Caco-2 (cell line): ENCODE data around the gene DOC2A. TPM values are rescaled to one million over a fixed set of nuclear protein-coding genes. Genes with fewer than 3 reads are reported as not detected.

Experiments
- BruUV-seq: library from RNA; stranded (reverse); fragments of 400-500 nt; replicated peaks from 2 replicates; lab custom pipeline; 2021; lab: Mats Ljungman, UMichigan
- CTCF ChIA-PET: fragments of 300-600 bp; sonication (Branson Sonifier 250); formaldehyde crosslinking; loops from one replicate; lab custom pipeline; 2022; ENCODE audit warnings: antibody characterized with exemption; lab: Charles Lee
- POLR2A ChIA-PET: fragments of 300-600 bp; sonication (Branson Sonifier 250); formaldehyde crosslinking; loops from one replicate; lab custom pipeline; 2022; ENCODE audit warnings: antibody characterized with exemption; lab: Charles Lee
- DNase-seq, 2 experiments: peaks; one replicate each; pipeline versions ENCODE4 v3.0.0 to v3.0.0-alpha.2; 2020 to 2022
- H3K27me3 ChIP-seq: replicated peaks from 2 replicates; pipeline ENCODE4 v1.6.0; 2011; ENCODE audit warnings: low read length; ENCODE audit not compliant: control insufficient read depth, insufficient read depth
- H3K36me3 ChIP-seq: 2 replicates; pipeline ENCODE4 v1.5.1; 2011; ENCODE audit warnings: low read length; ENCODE audit not compliant: control insufficient read depth, insufficient read depth
- H3K4me1 ChIP-seq: fragments of 250-450 bp; sonication (Bioruptor Pico); 2 replicates; pipeline ENCODE4 v1.5.1; 2020; ENCODE audit warnings: mild to moderate bottlenecking
- H3K4me3 ChIP-seq: 2 replicates; pipeline ENCODE4 v1.5.1; 2011; ENCODE audit warnings: low read depth, mild to moderate bottlenecking, control low read depth, low read length
- H3K9me3 ChIP-seq: fragments of 250-450 bp; sonication (Bioruptor Pico); 2 replicates; pipeline ENCODE4 v1.5.1; 2020; ENCODE audit warnings: mild to moderate bottlenecking, moderate library complexity
- H3K27ac Mint-ChIP-seq: one replicate; pipeline ENCODE4 v1.8.0; 2022; ENCODE audit warnings: mixed read lengths; ENCODE audit not compliant: unreplicated experiment
- H3K27me3 Mint-ChIP-seq: one replicate; pipeline ENCODE4 v1.8.0; 2022; ENCODE audit warnings: mixed read lengths; ENCODE audit not compliant: insufficient read depth, unreplicated experiment
- H3K36me3 Mint-ChIP-seq: one replicate; pipeline ENCODE4 v1.8.0; 2022; ENCODE audit warnings: mild to moderate bottlenecking, mixed read lengths; ENCODE audit not compliant: insufficient read depth, unreplicated experiment
- H3K4me1 Mint-ChIP-seq: one replicate; pipeline ENCODE4 v1.8.0; 2022; ENCODE audit warnings: low read depth, mixed read lengths; ENCODE audit not compliant: unreplicated experiment
- H3K4me3 Mint-ChIP-seq: one replicate; pipeline ENCODE4 v1.8.0; 2022; ENCODE audit warnings: mild to moderate bottlenecking, moderate library complexity, mixed read lengths; ENCODE audit not compliant: unreplicated experiment
- H3K9me3 Mint-ChIP-seq: one replicate; pipeline ENCODE4 v1.8.0; 2022; ENCODE audit warnings: mixed read lengths; ENCODE audit not compliant: unreplicated experiment
- intact Hi-C: fragments of 100-400 bp; cut with micrococcal nuclease; formaldehyde crosslinking; loops from one replicate; pipeline ENCODE4 v1.10.0; 2022; ENCODE audit not compliant: unreplicated experiment
- total RNA-seq: library from RNA; stranded (reverse); gene quantifications from 2 replicates; pipeline ENCODE4 v1.2.3, GENCODE V29; 2022
- TF ChIP-seq, protein P1 (sequence below), 2 experiments: fragments of 200-600 bp in 1 of 2; IDR thresholded peaks; 1 replicate in 1 of 2; 2 replicates in 1 of 2; pipeline versions ENCODE4 v1.5.1 to v1.8.0; 2011 to 2022; ENCODE audit warnings: antibody characterized with exemption in 1 of 2, control low read depth in 1 of 2, inconsistent platforms in 1 of 2, low read depth in 1 of 2, low read length in 1 of 2, mild to moderate bottlenecking in 1 of 2, moderate library complexity in 1 of 2; ENCODE audit not compliant: insufficient read depth in 1 of 2, severe bottlenecking in 1 of 2, unreplicated experiment in 1 of 2

The DOC2A gene
- total RNA-seq, 1 experiment from 2014 or later, result 3.5 TPM

DNA sequence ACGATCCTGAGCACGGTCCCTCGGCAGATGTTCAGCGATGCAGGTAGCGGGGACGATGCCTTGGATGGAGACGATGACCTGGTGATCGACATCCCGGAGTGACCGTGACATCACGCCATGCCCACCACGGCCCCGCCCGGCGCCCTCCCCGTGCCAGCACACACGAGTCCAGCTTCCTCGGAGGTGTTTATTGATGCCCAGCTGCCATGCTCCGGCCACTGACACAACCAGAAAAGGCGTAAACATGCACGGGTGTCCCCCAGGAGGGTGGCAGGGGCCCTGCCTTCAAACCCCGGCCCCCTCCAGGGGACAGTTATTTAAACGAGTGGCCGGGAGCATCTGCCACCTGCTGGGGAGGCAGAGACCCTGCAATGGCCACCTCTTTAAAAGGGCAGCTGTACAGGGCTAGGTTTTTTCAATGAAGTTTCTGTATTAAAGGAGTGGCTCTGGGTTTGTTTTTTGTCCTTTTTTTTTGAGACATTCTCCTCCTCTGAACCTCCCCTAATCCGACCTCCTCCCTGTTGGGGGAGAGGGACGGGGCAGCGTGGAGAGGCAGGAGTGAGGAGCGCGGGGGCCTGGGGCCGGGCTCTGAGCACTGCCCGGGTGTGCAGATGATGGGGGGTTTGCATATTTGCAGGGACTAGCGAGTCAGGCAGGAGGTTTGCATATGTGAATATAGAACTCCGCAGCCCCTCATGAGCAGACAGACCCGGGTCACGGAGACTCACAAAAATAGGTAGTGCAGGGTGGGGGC is 5.3 kb downstream of the DOC2A start:
- Histone ChIP-seq H3K4me1 (no peaks in the 10 kb centered on the region), H3K36me3 (no peaks in the 10 kb centered on the region), H3K9me3 (no peaks in the 10 kb centered on the region), H3K4me3 (no peak overlapping the region), H3K27me3 (no peaks in the 10 kb centered on the region)
- H3K4me3 Mint-ChIP-seq, result no peak overlapping the region
- H3K9me3 Mint-ChIP-seq, result no peaks in the 10 kb centered on the region
- H3K4me1 Mint-ChIP-seq, result no peaks in the 10 kb centered on the region
- POLR2A ChIA-PET, result no interaction called here
- DNase-seq, result peak in 1 of 2 experiments; percentile 54
- H3K36me3 Mint-ChIP-seq, result peaks cover 18% of the 10 kb centered on the region
- H3K27me3 Mint-ChIP-seq, result no peaks in the 10 kb centered on the region
- no TSS peak for BruUV-seq
- intact Hi-C loops, result no loop called here
- H3K27ac Mint-ChIP-seq, result no peak overlapping the region
- TF ChIP-seq, protein P1, sequence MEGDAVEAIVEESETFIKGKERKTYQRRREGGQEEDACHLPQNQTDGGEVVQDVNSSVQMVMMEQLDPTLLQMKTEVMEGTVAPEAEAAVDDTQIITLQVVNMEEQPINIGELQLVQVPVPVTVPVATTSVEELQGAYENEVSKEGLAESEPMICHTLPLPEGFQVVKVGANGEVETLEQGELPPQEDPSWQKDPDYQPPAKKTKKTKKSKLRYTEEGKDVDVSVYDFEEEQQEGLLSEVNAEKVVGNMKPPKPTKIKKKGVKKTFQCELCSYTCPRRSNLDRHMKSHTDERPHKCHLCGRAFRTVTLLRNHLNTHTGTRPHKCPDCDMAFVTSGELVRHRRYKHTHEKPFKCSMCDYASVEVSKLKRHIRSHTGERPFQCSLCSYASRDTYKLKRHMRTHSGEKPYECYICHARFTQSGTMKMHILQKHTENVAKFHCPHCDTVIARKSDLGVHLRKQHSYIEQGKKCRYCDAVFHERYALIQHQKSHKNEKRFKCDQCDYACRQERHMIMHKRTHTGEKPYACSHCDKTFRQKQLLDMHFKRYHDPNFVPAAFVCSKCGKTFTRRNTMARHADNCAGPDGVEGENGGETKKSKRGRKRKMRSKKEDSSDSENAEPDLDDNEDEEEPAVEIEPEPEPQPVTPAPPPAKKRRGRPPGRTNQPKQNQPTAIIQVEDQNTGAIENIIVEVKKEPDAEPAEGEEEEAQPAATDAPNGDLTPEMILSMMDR (IDR thresholded peaks at IDR 0.05; ENCODE audit: insufficient read depth in 1 of 2, low read depth in 1 of 2, low read length in 1 of 2, severe bottlenecking in 1 of 2, unreplicated experiment in 1 of 2), result peak; percentile 75 to 78
- CTCF ChIA-PET, result interaction anchor here (0.5 to 2.4 kb wide), 3 partner anchors 32 to 105 kb away, joined by 3 to 9 read pairs (median 5); partner anchors contain the start of genes ASPHD1, KCTD13, SEZ6L2 and TAOK2

DNA sequence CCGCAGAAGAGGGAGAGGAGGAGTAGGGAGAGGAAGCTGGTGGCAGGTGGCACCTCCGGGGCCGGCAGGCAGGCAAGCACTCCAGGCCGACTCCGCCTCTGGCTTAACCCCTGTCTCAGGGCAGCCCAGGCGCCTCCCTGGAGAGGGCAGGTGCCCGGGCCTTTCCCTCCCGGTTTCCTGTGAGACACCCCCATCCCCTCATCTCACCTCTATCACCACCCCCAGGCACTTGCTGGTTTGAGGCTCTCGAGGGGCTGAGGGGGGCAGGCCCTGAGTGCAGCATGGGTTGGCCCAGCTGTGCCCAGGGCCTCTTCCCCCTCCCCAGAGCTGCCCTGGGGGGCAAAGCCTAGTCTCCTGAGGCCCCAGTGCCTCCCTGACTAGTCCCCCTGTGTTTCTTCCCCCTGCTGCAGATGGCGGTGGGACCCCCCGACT is 6.0 kb downstream of the DOC2A start:
- no peak overlapping the region for H3K4me3 ChIP-seq
- no peaks in the 10 kb centered on the region for H3K36me3 ChIP-seq
- Mint-ChIP-seq H3K9me3 (no peaks in the 10 kb centered on the region), H3K27me3 (no peaks in the 10 kb centered on the region), H3K27ac (no peak overlapping the region), H3K36me3 (peaks cover 18% of the 10 kb centered on the region), H3K4me1 (no peaks in the 10 kb centered on the region), H3K4me3 (no peak overlapping the region)
- no peaks in the 10 kb centered on the region for H3K4me1 ChIP-seq
- TF ChIP-seq, protein P1 (IDR thresholded peaks at IDR 0.05; ENCODE audit: insufficient read depth in 1 of 2, low read depth in 1 of 2, low read length in 1 of 2, severe bottlenecking in 1 of 2, unreplicated experiment in 1 of 2), result no peak
- CTCF ChIA-PET, result interaction anchor here (1.5 to 2.4 kb wide), 2 partner anchors 79 to 105 kb away, joined by 5 to 9 read pairs; partner anchors contain the start of genes ASPHD1, KCTD13 and SEZ6L2
- POLR2A ChIA-PET, result no interaction called here
- H3K27me3 ChIP-seq, result no peaks in the 10 kb centered on the region
- no peak for DNase-seq
- BruUV-seq, result no TSS peak
- intact Hi-C loops, result no loop called here
- no peaks in the 10 kb centered on the region for H3K9me3 ChIP-seq

DNA sequence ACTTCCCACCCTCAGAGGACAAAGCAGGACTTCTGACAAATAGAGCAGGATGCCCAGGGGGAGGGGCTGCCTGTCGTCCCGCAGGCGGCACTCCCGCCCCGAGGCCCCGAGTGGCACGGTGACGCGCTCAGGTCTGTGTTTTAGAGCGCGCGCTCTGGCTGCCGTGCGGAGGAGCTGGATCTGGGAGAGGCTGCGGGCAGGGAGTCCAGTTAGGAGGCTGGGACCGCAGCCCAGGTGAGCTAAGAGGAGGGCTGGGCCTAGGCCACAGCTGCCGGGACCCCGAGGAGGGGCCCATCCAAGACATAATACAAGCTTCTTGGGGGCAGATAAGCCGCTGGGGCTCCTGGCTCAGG is 6.4 kb downstream of the DOC2A start:
- no peak for DNase-seq
- no peaks in the 10 kb centered on the region for H3K9me3 ChIP-seq
- Mint-ChIP-seq H3K27me3 (no peaks in the 10 kb centered on the region), H3K4me1 (no peaks in the 10 kb centered on the region), H3K36me3 (peaks cover 20% of the 10 kb centered on the region), H3K4me3 (no peak overlapping the region), H3K9me3 (no peaks in the 10 kb centered on the region), H3K27ac (no peak overlapping the region)
- no peaks in the 10 kb centered on the region for H3K27me3 ChIP-seq
- no peaks in the 10 kb centered on the region for H3K4me1 ChIP-seq
- TF ChIP-seq, protein P1 (IDR thresholded peaks at IDR 0.05; ENCODE audit: insufficient read depth in 1 of 2, low read depth in 1 of 2, low read length in 1 of 2, severe bottlenecking in 1 of 2, unreplicated experiment in 1 of 2), result no peak
- H3K36me3 ChIP-seq, result no peaks in the 10 kb centered on the region
- ChIA-PET CTCF (interaction anchor here (1.5 to 2.4 kb wide), 2 partner anchors 78 to 104 kb away, joined by 5 to 9 read pairs; partner anchors contain the start of genes ASPHD1, KCTD13 and SEZ6L2), POLR2A (no interaction called here)
- H3K4me3 ChIP-seq, result no peak overlapping the region
- no TSS peak for BruUV-seq
- intact Hi-C loops, result no loop called here
